Inflammatory macrophage treated with lipopolysaccharide for 1 hour (primary cell): ENCODE results near the gene NVL.

Experiments used
- DNase-seq, 2 donors: peaks; one replicate each; pipeline ENCODE4 v3.0.0-alpha.2; 2020 to 2022

The NVL gene

DNA sequence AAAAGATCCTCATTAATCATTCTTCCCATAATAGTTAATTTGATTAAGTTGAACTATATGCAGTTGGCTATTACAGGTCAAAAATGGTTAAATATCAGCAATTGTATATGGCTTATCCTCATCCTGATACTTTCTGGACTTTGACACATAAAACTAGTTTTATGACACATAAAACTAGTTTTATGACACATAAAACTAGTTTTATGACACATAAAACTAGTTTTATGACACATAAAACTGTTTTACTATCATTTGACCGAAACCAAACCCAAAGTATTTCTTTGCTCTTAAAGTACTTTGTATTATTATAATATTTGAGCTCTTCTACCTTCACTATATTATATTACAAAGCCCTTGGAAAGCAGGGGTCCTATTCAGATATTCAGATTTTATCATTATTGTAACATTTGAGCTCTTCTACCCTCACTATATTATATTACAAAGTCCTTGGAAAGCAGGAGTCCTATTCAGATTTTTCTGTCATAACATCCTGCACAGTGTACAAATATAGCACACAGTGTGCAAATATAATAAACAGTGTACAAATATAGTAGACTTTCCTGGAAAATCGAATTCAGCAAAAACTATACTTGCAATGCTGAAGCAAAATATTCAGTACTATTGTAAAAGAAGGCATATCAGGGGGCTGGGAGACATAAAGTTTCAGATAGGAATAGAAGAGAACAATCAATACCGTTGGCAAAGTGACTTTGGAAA lies 53.0 kb downstream of the NVL start:
- no peak for DNase-seq

DNA sequence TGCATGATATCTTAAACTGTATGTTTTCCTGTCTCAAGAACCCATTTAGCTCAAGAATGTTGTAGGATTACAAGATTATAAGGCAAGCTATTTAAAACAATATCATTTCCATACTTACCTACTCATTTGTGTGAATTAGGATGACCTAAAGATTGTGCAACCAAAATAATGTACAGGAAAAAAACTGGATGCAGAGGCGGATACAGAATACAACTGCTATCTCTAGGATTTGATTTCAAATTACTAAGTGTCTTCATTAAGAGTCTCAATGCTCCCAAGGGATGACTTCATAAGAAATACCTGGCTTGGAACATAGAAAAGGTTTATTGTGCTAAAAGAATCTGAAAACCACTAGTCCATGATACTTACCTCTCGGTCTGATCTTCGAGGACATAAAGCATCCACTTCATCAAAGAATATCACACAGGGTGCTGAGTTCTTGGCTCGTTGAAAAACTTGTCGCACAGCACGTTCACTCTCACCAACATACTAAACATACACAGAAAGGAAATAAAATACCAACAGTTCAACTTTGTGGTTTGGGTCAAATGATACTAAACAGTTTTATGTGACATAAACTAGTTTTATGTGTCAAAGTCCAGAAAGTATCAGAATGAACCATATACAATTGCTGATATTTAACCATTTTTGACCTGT lies 54.9 kb downstream of the NVL start:
- DNase-seq: no peak

DNA sequence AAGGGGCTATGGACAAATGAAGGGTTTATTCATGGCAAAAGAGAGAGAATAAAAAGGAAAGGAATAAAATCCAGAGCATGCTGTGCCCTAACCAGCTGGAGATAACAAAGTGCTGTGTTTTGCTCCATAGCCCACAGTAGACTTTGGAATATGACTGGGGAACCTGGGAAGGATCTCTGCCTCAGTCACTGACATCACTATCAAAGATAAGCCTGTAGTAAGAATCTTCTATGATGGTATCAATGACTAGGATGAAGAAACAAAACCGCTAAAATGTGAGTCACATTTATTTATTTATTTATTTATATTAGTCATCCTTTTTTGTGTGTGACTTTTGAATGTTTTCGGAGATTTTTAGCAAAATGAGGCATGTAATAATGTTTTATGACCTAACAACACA lies 56.3 kb downstream of the NVL start:
- no peak for DNase-seq

DNA sequence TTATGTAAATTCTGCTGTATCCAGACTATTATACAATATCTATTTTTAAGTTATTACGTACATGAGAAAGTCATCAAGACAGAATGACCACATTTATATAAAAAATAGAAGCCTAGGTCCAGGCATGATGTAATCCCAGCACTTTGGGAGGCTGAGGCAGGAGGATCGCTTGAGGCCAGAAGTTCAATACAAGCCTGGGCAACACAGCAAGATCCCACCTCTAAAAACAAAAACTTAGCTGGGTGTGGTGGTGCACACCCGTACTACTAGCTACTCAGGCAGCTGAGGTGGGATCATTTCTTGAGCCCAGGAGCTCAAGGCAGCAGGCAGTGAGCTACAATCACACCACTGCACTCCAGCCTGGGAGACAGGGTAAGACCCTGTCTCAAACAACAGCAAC lies 58.9 kb downstream of the NVL start:
- no peak for DNase-seq

DNA sequence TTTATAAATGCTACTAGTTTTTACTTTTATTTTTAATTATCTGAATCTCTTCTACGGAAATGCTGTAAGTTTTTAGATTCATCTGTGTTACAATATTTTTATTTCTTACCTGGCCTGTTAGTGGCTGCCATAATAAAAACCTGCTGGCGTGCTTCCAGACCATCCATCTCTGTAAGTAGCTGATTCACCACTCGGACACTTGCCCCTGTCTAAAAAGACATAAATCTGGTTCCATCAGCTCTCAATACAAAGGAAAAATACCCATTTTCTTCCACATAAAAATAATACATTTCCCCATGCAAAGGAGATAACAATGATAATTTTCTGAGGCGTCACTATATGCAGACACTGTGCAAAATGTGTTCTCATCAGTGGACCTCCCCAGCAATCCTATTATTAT lies 62.0 kb downstream of the NVL start:
- no peak for DNase-seq

DNA sequence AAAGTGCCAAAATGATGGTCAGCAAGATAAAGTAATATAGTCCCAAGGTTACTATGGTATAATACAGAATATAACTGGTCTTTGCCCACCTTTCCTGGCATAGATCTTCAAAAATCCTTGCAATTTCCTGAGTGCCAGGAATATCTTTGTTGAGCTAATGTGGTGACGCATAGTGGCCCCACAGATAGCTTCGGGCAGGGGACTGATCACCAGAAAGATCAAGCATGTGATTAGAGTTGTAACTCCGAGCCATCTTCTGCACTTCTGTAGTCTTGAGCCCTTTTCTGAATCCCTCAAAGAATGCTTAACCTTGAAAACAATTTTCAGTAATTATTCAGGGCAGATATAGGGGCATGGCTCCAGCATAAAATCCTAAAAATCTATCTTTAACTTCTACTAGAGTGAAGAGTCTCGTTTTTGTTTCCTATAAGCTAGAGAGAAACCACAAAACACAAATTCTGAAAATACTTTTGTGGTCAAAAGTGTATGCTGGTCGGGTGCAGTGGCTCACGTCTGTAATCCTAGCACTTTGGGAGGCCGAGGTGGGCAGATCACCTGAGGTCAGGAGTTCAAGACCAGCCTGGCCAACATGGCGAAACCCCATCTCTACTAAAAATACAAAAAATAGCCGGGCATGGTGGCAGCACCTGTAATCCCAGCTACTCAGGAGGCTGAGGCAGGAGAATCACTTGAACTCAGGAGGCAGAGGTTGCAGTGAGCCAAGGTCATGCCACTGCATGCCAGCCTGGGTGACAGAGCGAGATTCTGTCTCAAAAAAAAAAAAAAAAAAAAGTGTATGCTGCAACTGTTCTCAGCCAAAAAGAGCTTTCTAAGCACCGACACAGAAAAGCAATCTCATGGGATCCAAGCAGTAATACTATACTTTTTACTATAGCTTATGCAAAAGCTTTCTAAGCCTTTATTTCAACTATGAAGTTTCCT lies 62.8 kb downstream of the NVL start:
- DNase-seq: no peak

DNA sequence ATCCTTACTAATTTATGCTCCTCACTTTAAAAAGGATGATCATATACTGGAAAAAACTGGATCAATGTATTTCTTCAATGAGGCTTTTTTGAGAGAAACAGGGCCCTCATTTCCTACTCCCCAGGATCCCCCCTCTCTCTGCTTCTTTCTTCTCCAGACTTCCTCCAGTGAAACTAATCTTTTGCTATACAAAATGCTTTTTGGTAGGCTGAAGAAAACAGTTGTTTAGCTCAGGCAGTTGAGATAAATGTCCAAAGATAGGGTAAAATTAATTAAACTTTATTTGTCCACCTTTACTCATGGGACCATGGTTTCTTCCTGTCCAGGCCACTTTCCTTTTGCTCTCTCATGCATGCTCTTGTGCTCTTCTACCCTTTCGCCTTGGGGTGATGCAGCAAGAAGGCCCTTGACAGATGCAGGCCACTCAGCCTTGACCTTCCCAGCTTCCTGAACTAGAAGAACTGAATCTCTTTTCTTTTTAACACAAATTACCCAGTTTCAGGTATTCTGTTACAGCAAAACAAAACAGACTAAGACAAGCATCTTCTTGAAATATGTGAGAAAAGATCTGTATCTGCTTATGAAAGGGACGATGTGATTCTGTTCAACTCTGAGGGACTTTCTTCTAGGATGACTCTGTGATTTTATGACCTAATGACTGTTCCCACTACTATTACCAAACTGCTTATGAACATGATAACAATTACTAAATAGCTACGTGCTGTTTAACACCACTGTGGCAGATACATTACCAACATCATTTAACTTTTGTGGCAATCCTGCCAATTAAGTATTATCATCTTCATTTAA lies 63.7 kb downstream of the NVL start:
- DNase-seq: no peak

DNA sequence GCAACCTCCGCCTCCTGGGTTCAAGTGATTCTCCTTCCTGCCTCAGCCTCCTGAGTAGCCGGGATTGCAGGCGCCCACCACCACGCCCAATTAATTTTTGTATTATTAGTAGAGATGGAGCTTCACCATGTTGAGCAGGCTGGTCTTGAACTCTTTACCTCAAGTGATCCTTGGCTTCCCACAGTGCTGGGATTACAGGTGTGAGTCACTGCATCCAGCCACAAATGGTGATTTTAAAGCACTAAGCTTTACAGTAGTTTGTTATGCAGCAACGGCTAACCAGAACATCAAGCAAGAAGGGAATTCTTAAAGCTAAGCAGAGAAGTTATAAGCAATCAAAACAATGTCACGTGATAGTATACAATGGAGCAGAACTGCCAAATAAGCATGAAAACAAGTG lies 65.7 kb downstream of the NVL start:
- no peak for DNase-seq

DNA sequence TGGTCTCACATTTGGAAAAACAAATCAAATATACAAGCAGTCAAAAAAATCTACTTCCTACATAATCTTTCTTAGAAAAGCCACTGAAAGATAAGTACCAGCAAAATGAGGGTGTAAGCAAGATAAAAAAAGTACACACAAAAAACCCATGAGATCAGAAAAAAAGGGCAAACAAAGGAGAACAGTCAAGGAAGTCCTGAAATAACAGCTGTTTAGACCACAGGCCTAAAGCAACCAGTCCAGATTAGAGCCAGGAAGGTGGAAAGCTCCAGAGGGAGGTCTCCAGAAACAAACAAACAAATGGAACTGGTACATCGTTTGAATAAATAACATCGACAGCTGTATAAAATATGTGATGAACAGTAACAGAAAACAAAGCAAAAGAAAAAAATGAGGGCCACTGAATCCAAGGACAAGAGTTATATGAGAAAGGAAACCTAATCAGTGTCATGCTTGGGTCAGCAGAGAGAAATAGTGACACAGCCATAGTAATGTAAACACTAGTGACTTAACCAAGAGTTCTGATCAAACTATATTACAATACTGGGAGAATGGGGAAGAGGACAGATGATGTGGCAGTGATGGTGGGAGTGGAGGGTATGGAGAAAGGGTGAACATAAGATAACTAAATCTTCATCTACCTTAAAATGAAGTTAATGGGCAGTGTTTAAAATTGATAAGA lies 67.5 kb downstream of the NVL start:
- peak in 1 of 2 donors; percentile 7 for DNase-seq

DNA sequence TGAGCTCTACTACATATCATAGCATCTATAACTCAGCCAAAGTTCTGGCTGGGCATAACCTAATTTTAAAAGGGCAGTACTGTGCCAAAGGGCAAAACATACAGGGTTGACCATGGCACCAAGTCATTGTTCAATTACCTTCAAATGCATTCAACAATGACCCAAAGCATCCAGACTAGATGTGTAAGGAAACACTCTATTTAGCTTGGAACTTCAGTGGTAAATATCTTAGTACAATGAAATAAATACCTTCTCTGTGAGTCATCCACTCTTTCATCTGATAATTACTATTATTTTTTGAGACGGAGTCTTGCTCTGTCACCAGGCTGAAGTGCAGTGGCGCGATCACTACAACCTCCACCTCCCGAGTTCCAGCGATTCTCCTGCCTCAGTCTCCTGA lies 70.0 kb downstream of the NVL start:
- no peak for DNase-seq

DNA sequence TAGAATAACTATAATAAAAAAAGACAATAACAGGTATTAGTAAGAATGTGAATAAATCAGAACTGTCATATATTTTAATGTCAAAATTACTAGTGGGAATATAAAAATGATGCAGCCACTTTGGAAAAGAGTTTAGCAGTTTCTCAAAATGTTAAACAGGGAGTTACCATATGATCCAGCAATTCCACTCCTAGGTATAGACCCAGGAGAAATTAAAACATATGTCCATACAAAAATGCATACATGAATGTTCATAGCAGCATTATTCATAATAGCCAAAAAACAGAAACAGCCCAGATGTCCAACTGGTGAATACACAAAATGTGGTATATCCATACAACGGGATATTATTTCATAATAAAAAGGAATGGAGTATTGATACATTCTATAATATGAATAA lies 71.6 kb downstream of the NVL start:
- DNase-seq: no peak

DNA sequence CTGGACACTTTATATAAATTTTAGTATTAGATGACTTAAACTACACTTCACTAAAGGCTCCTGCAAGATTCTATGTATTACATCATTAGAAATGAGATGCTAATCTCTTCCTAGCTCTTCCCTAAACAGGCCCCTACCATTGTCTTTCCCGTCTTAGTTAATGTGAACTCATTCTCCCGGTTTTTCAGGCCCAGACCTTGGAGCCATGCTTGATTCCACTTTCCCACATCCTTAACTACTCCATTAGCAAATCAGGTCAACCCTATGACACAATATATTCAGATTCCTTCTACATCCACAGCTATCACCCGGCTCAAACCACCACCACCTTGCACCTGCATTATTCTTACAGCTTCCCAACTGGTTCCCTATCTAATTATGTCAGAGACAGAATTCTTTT lies 73.3 kb downstream of the NVL start:
- no peak for DNase-seq

DNA sequence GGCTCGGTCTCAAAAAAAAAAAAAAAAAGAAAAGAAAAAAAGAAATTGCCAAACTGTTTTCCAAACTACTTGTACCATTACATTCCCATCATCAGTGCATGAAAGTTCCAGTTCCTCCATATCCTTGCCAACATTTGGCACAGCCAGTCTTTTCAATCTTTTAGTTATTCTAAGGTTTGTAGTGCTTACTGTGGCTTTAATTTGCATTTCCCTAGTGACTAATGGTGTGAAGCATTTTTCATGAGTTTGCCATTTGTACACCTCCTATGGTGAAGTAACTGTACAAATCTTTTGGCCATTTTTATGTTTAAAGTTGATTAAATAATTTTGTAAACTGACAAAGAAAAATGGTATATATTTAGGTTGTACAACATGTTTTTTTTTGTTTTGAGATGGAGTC lies 76.3 kb downstream of the NVL start:
- no peak for DNase-seq

DNA sequence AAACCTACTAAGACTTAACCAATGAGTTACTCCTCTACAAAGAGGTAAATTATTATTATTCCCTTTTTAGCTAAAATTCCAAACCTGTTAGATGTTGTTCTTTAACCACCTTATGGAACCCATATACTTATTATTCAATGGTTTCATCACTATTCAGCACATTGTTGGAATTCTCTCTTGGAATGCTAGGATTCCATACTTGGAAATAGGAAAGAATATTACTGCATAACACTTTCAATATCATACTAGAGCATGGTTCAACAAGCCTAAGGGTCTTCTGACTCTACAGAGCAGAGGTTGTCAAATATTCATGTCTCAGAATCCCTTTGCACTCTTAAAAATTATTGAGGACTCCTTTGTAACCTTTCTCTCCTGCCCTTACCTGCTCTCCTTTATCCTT lies 77.5 kb downstream of the NVL start:
- no peak for DNase-seq

DNA sequence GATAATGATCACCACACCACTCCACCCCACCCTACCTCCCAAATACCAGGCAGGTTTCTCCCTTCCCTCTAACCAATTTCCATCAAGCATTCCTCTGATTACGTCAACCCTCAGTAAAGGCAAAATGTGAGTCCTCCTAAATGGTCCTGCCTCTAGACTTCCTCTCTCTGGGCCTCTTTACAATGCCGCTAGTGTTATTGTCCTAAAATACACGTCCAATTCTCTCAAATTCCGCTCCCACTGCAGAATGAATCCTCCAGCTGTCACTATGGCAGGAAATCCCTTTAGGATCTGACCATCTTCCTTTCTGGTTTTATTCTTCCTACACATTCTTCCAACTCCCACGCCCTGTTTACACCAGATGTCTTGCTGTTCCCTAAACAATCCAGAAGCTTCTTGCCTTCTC lies 78.2 kb downstream of the NVL start:
- peak in 1 of 2 donors; percentile 39 for DNase-seq

DNA sequence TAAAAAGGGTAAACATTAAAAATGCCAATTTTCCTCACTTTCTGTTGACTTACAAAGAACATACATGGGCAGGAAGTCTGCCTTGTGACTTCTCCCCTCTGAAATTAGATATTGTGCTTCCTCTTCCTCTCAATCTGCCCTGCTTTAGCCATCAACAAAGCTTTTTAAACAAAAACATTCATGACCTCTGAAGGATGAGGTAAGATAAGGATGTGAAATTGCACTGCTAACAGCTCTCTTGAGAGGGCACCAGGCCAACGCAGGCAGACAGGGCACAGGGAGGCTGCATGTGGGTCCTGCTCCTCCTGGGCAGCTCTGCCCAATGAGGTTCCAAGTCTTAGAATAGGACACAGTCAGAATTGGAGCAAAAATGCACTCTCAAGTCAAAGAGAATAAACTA lies 84.8 kb downstream of the NVL start:
- DNase-seq: peak; percentile 69 to 78

DNA sequence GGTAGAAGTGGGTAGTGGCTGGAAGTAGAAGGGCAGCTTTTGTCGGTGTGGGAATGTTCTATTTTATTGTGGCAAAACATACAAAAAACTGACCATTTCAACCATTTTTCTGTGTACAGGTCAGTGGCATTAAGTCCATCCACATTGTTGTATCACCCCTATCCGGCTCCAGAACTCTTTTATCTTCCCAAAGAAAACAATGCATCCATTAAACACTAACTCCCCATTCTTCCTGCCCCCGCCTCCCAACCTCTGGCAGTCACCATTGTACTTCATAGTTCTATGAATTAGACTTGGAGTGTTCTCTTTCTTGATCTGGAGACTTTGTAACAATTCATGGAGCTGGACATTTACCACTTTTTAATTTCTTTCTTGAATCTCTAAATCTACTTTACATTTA lies 91.2 kb downstream of the NVL start:
- no peak for DNase-seq

DNA sequence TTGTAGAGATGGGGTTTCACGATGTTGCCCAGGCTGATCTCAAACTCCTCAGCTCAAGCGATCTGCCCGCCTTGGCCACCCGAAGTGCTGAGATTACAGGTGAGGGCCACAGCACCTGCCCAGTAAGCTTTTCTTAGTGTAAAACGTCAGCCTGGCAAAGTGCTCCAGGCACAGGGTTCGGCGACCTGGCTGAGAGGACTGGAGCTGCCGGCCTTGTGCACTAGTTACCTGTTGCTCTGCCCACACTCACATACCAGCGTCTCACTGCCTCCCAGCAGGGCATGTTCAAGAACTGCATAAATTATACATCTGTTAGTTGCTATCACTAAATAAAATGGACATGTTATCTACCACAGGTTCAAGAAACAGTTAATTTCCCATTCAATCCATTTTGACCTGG lies 91.8 kb downstream of the NVL start:
- DNase-seq: no peak

DNA sequence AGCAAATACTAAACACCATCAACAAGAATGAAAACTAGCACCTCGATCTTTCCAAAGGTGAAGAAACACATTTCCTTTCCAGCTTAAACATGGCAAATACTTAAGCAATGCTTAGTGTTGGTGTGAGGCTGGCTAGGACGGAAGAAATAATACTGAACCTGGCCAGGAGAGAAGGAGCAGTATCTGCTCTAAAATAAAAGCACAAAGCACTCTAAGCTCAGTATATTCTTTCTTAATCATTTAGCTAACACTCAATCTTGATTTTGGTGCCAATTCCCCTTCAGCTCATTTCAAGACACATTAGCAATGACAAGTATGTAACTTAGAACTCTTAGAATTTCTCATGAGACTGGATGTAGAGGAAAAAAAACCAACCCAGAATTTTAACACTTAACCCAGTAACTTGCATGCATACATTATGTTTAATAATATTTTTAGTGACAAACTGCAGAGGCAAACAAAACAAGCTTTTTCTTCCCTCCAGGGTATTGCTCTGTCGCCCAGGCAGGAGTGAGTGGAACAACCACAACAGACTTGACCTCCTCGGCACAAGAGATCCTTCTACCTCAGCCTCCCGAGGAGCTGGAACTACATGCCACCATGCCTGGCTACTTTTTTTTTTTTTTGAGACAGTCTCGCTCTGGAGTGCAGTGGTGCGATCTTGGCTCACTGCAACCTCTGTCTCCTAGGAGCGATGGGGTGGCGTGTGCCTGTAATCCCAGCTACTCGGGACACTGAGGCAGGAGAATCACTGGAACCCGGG lies 92.7 kb downstream of the NVL start:
- DNase-seq: no peak

DNA sequence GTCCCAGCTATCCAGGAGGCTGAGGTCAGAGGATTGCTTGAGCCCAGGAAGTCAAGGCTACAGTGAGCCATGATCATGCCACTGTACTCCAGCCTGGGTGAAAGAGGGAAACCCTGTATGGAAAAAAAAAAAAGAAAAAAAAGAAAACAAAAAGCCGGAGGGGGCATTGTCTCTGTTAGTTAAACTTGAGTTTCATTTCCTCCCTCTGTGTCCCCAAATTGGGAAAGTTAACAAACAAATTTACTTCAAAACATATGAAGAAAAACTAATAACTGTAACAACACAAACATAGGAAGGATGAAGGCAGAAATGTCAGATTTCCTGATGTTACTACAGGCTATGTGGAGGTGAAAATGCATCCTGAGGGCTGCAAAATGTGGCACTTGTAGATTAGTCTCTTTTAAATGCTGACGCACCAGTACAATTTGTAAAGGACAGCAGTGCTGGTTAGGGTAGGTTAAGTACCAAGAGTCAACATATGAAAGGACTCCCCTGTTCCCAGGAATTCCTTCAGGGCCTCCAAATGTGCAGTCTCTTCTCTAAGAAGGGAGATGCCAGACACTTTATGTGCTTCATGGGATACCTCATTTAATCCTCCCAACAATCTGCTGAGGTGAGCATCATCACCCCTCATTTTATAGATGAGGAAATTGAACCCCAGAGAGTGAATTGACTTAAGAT lies 94.0 kb downstream of the NVL start:
- no peak for DNase-seq

DNA sequence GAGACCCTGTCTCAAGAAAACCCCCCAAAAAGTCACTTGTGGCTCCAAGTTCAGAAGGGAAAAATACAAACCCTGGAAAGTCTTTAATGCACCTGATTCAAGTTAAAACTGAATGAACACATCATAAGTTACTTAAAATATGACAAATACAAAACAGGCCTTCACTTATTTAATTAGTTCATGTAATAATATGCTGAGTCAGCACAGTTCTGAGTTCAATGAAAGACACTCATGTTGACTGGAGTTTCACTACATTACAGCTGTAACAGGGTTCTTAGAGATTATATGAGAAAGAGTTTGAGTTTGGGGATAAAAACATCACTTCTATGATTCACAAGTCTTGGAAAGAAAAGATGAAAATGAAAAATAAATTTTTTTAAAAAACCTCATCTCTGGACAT lies 96.0 kb downstream of the NVL start:
- no peak for DNase-seq
